DOHH2 (cell line): ENCODE data around the gene OTX2.

Source experiments
- H3F3A ChIP-seq: fragments of 200-600 bp; sonication (generic), shearing (Covaris generic); 2 replicates; pipeline ENCODE4 v1.6.0; 2016; ENCODE audit warnings: antibody characterized with exemption, mild to moderate bottlenecking; ENCODE audit not compliant: control insufficient read depth, insufficient read depth
- H3K27ac ChIP-seq: fragments of 200-600 bp; sonication (generic); 2 replicates; pipeline ENCODE4 v1.5.1; 2014; ENCODE audit warnings: low read depth, mild to moderate bottlenecking, low read length, moderate library complexity
- H3K27me3 ChIP-seq: fragments of 200-600 bp; sonication (generic); 2 replicates; pipeline ENCODE4 v1.6.1; 2014; ENCODE audit warnings: mild to moderate bottlenecking, low read length, mixed read lengths; ENCODE audit not compliant: control insufficient read depth
- H3K36me3 ChIP-seq: fragments of 200-600 bp; sonication (generic); 2 replicates; pipeline ENCODE4 v1.6.1; 2014; ENCODE audit warnings: mild to moderate bottlenecking, low read length, moderate library complexity, mixed read lengths; ENCODE audit not compliant: control insufficient read depth
- H3K4me1 ChIP-seq: fragments of 200-600 bp; sonication (generic); 2 replicates; pipeline ENCODE4 v1.6.1; 2014; ENCODE audit warnings: mild to moderate bottlenecking, low read length, mixed read lengths; ENCODE audit not compliant: control insufficient read depth
- H3K4me2 ChIP-seq: fragments of 200-600 bp; sonication (generic); 2 replicates; pipeline ENCODE4 v1.6.0; 2014; ENCODE audit warnings: mild to moderate bottlenecking, low read length, moderate library complexity
- H3K4me3 ChIP-seq: fragments of 200-600 bp; sonication (generic); 2 replicates; pipeline ENCODE4 v1.5.1; 2014; ENCODE audit warnings: mild to moderate bottlenecking, low read length, mixed read lengths
- H3K79me2 ChIP-seq: fragments of 200-600 bp; sonication (generic); 2 replicates; pipeline ENCODE4 v1.6.1; 2014; ENCODE audit warnings: mild to moderate bottlenecking, low read length, mixed read lengths; ENCODE audit not compliant: control insufficient read depth
- H3K9me2 ChIP-seq: fragments of 200-600 bp; sonication (generic); replicated peaks from 2 replicates; pipeline ENCODE4 v1.6.1; 2014; ENCODE audit warnings: mild to moderate bottlenecking, low read length, mixed read lengths; ENCODE audit not compliant: control insufficient read depth
- H3K9me3 ChIP-seq: fragments of 200-600 bp; sonication (generic); 2 replicates; pipeline ENCODE4 v1.6.1; 2014; ENCODE audit warnings: antibody characterized with exemption, low read length, mixed read lengths; ENCODE audit not compliant: control insufficient read depth, insufficient read depth
- H4K20me1 ChIP-seq: fragments of 200-600 bp; sonication (generic); 2 replicates; pipeline ENCODE4 v1.6.0; 2014; ENCODE audit warnings: low read depth, mild to moderate bottlenecking, antibody characterized with exemption, low read length, moderate library complexity; ENCODE audit not compliant: control insufficient read depth, insufficient read depth
- CTCF ChIP-seq: fragments of 200-600 bp; sonication (generic); IDR thresholded peaks from one replicate; pipeline ENCODE4 v1.5.1; 2014; ENCODE audit warnings: antibody characterized with exemption, mild to moderate bottlenecking, low read depth, low read length; ENCODE audit not compliant: poor library complexity, severe bottlenecking
- EZH2phosphoT487 ChIP-seq: fragments of 200-600 bp; sonication (generic); IDR thresholded peaks from 2 replicates; pipeline ENCODE4 v1.6.1; 2017; ENCODE audit warnings: borderline replicate concordance, mild to moderate bottlenecking, antibody characterized with exemption, low read length, moderate library complexity, mixed read lengths

The OTX2 gene

DNA sequence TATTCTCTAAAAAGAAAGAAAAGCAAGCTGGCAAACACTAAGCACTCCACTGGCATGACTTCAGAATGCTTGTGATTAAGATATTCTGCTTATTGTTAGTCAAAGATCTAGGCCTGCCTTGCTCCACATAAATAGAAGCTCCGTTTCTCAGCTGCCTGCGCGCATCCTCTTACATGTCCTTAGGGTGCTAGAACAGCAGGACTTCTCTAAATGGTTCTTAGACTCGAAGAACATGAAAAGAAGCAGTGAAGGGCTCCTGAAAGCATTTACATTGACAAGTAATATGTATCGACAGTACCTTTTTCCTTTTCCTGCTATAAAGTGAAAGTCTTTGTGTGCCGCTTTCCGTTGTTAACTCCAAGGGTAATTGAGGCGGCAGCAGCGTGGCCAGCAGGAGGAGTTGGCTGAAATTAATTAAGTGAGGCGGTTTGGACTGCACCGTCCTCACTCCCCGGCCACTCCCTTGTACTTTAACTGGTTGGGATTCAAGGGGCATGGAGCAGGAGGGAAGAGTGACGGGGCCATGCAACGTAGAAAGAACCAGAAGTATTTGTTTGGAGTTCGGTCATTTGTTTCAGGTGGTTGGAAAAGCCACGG, 34.2 kb upstream of the OTX2 start:
- Histone ChIP-seq H3F3A (no peaks in the 10 kb centered on the region), H4K20me1 (no peaks in the 10 kb centered on the region), H3K4me1 (no peaks in the 10 kb centered on the region), H3K9me3 (no peaks in the 10 kb centered on the region), H3K79me2 (no peaks in the 10 kb centered on the region), H3K27ac (no peak overlapping the region), H3K4me2 (no peak overlapping the region), H3K4me3 (no peak overlapping the region), H3K9me2 (no peaks in the 10 kb centered on the region), H3K36me3 (no peaks in the 10 kb centered on the region), H3K27me3 (no peaks in the 10 kb centered on the region)
- TF ChIP-seq EZH2phosphoT487 (no peak), CTCF (no peak)

DNA sequence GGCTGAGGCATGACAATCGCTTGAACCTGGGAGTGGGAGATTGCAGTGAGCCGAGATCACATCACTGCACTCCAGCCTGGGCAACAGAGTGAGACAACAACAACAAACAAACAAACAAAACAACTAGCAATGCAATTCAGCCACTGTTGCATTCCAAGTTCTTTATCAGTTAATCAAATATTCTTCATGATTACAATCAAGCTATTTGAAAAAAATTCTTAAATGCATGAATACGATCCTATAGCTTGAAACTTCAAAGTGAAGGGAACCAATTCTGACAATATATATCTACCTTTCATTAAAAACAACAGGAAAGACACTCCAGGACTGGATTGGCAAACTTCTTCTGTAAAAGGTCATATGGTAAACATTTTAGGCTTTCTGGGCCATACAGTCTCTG, 31.3 kb upstream of the OTX2 start:
- no peaks in the 10 kb centered on the region for H3K27me3 ChIP-seq

GRCh38 chr14:56840221-56840620, 29.9 kb upstream of the OTX2 start:
- Histone ChIP-seq H4K20me1 (no peaks in the 10 kb centered on the region), H3K27me3 (no peaks in the 10 kb centered on the region), H3K36me3 (no peaks in the 10 kb centered on the region)

More for the DNA sequence above, 31.3 kb upstream of the OTX2 start:
- Histone ChIP-seq H4K20me1 (no peaks in the 10 kb centered on the region), H3K4me3 (no peak overlapping the region), H3K79me2 (no peaks in the 10 kb centered on the region), H3K9me2 (no peaks in the 10 kb centered on the region), H3F3A (no peaks in the 10 kb centered on the region), H3K4me1 (no peaks in the 10 kb centered on the region), H3K36me3 (no peaks in the 10 kb centered on the region), H3K9me3 (no peaks in the 10 kb centered on the region), H3K4me2 (no peak overlapping the region), H3K27ac (no peak overlapping the region)
- TF ChIP-seq EZH2phosphoT487 = no peak

More at GRCh38 chr14:56840221-56840620, 29.9 kb upstream of the OTX2 start:
- H3K9me3 ChIP-seq = no peaks in the 10 kb centered on the region
- H3K79me2 ChIP-seq = no peaks in the 10 kb centered on the region
- H3K9me2 ChIP-seq = no peaks in the 10 kb centered on the region
- no peak overlapping the region for H3K4me2 ChIP-seq
- H3K4me3 ChIP-seq = no peak overlapping the region
- H3K4me1 ChIP-seq = no peaks in the 10 kb centered on the region
- H3F3A ChIP-seq = no peaks in the 10 kb centered on the region
- H3K27ac ChIP-seq = no peak overlapping the region
- TF ChIP-seq CTCF (no peak), EZH2phosphoT487 (no peak)
